Measurements from ENCODE around the gene EN2. TPM values are rescaled to one million over a fixed set of nuclear protein-coding genes. Genes with fewer than 3 reads are reported as not detected.

Gene EN2
- total and polyA plus RNA-seq, 8 donors = not detected

- H3K36me3 ChIP-seq = no peaks in the 10 kb centered on the region
- intact Hi-C loops (cut with DNase I) = no loop called here
- WGBS, 2 donors = 50 to 60% methylated on average over 15 of the region's 15 CpGs
- TF ChIP-seq, protein P1, sequence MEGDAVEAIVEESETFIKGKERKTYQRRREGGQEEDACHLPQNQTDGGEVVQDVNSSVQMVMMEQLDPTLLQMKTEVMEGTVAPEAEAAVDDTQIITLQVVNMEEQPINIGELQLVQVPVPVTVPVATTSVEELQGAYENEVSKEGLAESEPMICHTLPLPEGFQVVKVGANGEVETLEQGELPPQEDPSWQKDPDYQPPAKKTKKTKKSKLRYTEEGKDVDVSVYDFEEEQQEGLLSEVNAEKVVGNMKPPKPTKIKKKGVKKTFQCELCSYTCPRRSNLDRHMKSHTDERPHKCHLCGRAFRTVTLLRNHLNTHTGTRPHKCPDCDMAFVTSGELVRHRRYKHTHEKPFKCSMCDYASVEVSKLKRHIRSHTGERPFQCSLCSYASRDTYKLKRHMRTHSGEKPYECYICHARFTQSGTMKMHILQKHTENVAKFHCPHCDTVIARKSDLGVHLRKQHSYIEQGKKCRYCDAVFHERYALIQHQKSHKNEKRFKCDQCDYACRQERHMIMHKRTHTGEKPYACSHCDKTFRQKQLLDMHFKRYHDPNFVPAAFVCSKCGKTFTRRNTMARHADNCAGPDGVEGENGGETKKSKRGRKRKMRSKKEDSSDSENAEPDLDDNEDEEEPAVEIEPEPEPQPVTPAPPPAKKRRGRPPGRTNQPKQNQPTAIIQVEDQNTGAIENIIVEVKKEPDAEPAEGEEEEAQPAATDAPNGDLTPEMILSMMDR (IDR thresholded peaks at IDR 0.05) = no peak
- H3K27me3 ChIP-seq = peaks cover 0 to 82% (median 20%) of the 10 kb centered on the region in 4 donors
- H3K4me3 ChIP-seq = no peak overlapping the region
- no peak for FAIRE-seq
- H3K27ac ChIP-seq = no peak overlapping the region
- peaks cover 0 to 11% (median 8%) of the 10 kb centered on the region in 3 donors for H3K4me1 ChIP-seq
- ATAC-seq = no peak
- no peaks in the 10 kb centered on the region for H3K9me3 ChIP-seq
- no peak for DNase-seq
Measured at GRCh38 chr7:155463114-155463811, 5.3 kb downstream of the EN2 start.

- Histone ChIP-seq H3K36me3 (no peaks in the 10 kb centered on the region), H3K27me3 (peaks cover 0 to 86% (median 21%) of the 10 kb centered on the region in 4 donors), H3K27ac (no peak overlapping the region), H3K4me1 (peaks cover 0 to 10% (median 5%) of the 10 kb centered on the region in 3 donors), H3K4me3 (no peak overlapping the region), H3K9me3 (no peaks in the 10 kb centered on the region)
- TF ChIP-seq, protein P1 (IDR thresholded peaks at IDR 0.05) = no peak
- DNase-seq = no peak
- intact Hi-C loops (cut with DNase I) = no loop called here
- FAIRE-seq = no peak
- no peak for ATAC-seq
- 43 to 46% methylated on average over 6 of the region's 6 CpGs for WGBS, 2 donors
Measured at GRCh38 chr7:155464183-155464582, 6.3 kb downstream of the EN2 start.

DNA sequence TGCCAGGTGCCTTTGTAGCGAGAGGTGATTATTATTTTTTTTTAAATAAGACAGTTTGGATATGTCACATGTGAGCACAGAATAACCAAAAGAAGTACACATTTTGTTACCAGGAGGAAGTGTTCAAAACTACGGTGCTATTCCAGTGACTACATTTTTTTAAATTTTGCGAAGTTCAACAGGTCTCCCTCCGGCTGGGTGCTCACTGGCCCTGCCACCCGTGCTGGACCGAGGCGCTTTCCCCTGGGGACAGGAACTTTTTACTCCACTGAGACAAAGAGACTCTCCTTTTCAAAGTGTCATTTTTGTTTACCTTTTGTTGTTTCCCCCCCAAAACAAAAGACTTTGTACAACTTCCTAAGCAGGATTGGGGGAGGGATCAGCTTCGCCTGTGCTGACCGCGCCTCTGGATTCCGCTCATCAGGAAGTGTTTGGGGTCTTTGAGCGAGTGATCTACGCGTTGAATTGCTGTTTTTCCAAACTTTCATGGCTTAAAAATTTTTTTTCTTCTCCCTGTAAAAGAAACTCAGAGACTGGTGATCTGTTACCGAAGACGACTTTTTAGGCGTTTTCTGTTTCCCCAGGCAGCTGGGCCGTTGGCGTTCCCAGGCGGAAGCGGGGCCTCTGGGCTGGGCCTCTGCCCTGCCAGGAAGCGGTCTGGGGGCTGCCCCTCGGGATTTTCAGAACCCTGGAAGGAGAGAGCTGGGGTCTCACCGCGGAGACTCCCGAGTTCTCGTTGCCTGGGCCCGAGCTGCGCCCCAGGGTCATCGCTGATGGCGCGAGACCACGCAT, 7.2 kb downstream of the EN2 start:
- ATAC-seq (no peak), FAIRE-seq (no peak), DNase-seq (no peak)
- no peaks in the 10 kb centered on the region for H3K9me3 ChIP-seq
- H3K27ac ChIP-seq = no peak overlapping the region
- 21 to 24% methylated on average over 33 of the region's 33 CpGs for WGBS, 2 donors
- H3K36me3 ChIP-seq = no peaks in the 10 kb centered on the region
- intact Hi-C loops (cut with DNase I) = no loop called here
- H3K27me3 ChIP-seq = peaks cover 0 to 86% (median 15%) of the 10 kb centered on the region in 4 donors
- peaks cover 0 to 10% (median 5%) of the 10 kb centered on the region in 3 donors for H3K4me1 ChIP-seq
- no peak overlapping the region for H3K4me3 ChIP-seq
- TF ChIP-seq, protein P1 (IDR thresholded peaks at IDR 0.05) = no peak

- no peaks in the 10 kb centered on the region for H3K36me3 ChIP-seq
- TF ChIP-seq, protein P1 (IDR thresholded peaks at IDR 0.05) = no peak
- no peak for DNase-seq
- WGBS, 2 donors = 24 to 27% methylated on average over 9 of the region's 9 CpGs
- peaks cover 0 to 84% (median 17%) of the 10 kb centered on the region in 4 donors for H3K27me3 ChIP-seq
- intact Hi-C loops (cut with DNase I) = no loop called here
- H3K4me3 ChIP-seq = no peak overlapping the region
- no peak overlapping the region for H3K27ac ChIP-seq
- H3K9me3 ChIP-seq = no peaks in the 10 kb centered on the region
- H3K4me1 ChIP-seq = peaks cover 0 to 10% (median 5%) of the 10 kb centered on the region in 3 donors
- no peak for ATAC-seq
- FAIRE-seq = no peak
Measured at GRCh38 chr7:155465761-155466141, 7.8 kb downstream of the EN2 start.
